ENCODE results near the gene HINT3. TPM values are rescaled to one million over a fixed set of nuclear protein-coding genes. Genes with fewer than 3 reads are reported as not detected.
"Not testable (repeated sequence)": the region's sequence is repeated elsewhere in the genome, so short reads cannot be mapped to it uniquely, and the experiment has no call there.

HINT3 gene
- total and polyA plus RNA-seq, 3 donors from 2014 or later: 19.0 to 24.8 (median 22.5) TPM

DNA sequence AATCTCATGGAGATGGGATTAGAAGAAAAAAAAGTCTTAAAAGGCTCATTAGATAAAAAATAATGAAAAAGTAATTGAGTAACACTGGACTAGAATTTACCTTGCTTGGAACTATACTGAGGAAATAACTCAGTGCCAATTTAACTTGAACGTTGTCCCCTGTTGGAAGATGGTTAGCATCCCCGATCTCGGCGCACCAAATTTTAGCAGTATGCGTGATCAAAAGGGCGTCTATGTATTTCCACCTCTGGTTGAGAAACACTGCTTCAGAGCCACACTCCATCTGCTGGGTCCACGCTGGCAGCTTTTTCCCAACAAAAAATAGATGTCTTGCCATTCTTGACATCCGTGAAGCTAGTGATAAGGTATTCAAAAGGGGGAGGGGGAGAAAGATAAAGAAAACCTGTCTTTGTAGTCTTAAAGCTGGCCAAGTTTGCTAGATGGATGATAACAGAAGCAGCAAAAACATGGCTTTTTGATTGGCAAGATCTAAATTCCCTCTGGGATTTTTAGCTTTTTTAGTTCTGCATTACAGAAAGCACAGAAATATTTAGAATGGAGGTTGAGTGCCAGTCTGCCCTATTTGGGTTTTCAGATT is 6.4 kb downstream of the HINT3 start:
- intact Hi-C loops (cut with DNase I; ENCODE audit: low total_unique reads): no loop called here

DNA sequence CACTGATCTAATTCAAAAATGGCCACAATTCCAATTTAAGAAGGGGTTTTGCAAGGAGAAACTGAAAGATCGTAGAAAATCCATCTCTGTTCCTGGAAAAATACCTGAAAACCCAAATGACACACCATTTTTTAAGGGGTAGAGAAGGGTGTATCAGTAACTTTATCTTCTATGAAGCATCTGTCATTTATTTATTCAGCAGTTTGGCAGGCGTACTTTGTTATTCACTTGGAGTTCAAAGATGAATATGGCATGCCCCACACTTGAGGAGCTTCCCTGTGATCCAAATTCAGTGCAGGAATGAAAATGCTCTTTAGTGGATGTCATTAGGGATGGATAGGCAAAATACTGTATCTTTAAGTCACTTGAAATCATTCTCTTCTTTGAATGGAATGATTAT is 7.2 kb downstream of the HINT3 start:
- H3K36me3 ChIP-seq (ENCODE audit: low read depth, missing control alignments): no peaks in the 10 kb centered on the region
- no peaks in the 10 kb centered on the region for H3K9me3 ChIP-seq
- H3K4me1 ChIP-seq: peaks cover under 1% of the 10 kb centered on the region
- intact Hi-C loops (cut with DNase I; ENCODE audit: low total_unique reads): no loop called here
- 96 to 97% methylated on average over 2 of the region's 2 CpGs for WGBS, 2 donors
- DNase-seq: no peak
- no peak for TF ChIP-seq POLR2A (IDR thresholded peaks at IDR 0.05)
- TF ChIP-seq, protein P1, sequence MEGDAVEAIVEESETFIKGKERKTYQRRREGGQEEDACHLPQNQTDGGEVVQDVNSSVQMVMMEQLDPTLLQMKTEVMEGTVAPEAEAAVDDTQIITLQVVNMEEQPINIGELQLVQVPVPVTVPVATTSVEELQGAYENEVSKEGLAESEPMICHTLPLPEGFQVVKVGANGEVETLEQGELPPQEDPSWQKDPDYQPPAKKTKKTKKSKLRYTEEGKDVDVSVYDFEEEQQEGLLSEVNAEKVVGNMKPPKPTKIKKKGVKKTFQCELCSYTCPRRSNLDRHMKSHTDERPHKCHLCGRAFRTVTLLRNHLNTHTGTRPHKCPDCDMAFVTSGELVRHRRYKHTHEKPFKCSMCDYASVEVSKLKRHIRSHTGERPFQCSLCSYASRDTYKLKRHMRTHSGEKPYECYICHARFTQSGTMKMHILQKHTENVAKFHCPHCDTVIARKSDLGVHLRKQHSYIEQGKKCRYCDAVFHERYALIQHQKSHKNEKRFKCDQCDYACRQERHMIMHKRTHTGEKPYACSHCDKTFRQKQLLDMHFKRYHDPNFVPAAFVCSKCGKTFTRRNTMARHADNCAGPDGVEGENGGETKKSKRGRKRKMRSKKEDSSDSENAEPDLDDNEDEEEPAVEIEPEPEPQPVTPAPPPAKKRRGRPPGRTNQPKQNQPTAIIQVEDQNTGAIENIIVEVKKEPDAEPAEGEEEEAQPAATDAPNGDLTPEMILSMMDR (IDR thresholded peaks at IDR 0.05): no peak
- no peak overlapping the region for H3K27ac ChIP-seq
- no peaks in the 10 kb centered on the region for H3K27me3 ChIP-seq
- H3K4me3 ChIP-seq: no peak overlapping the region

More for the DNA sequence above, 6.4 kb downstream of the HINT3 start:
- Histone ChIP-seq H3K9me3 (no peaks in the 10 kb centered on the region), H3K36me3 (ENCODE audit: low read depth, missing control alignments) (no peaks in the 10 kb centered on the region), H3K27me3 (no peaks in the 10 kb centered on the region), H3K4me3 (no peak overlapping the region), H3K27ac (no peak overlapping the region), H3K4me1 (peaks cover 9% of the 10 kb centered on the region)
- no peak for DNase-seq
- TF ChIP-seq, protein P1 (IDR thresholded peaks at IDR 0.05): no peak
- TF ChIP-seq POLR2A (IDR thresholded peaks at IDR 0.05): no peak
- WGBS, 2 donors: 79 to 89% methylated on average over 8 of the region's 8 CpGs

DNA sequence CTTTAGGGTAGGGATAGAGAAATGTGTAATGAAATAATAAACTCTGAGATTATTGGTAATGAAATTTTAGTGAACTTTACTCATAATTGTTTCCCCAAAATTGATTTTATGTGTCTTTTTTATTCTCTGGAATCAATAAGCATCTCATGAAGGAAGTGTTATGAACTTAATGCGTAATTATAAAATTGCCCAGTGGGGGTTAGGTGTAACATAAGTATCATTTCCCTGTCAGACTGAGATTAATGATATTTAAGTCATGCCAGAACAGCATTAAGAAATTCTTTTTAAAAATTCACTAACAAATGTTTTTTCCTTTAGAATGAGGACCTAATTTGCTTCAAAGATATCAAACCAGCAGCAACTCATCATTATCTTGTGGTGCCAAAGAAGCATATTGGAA is 10.0 kb downstream of the HINT3 start:
- no peak for DNase-seq
- no peaks in the 10 kb centered on the region for H3K4me1 ChIP-seq
- H3K27me3 ChIP-seq: no peaks in the 10 kb centered on the region
- intact Hi-C loops (cut with DNase I; ENCODE audit: low total_unique reads): no loop called here
- H3K4me3 ChIP-seq: no peak overlapping the region
- WGBS, 2 donors: 89 to 97% methylated on average over 1 of the region's 1 CpG
- H3K9me3 ChIP-seq: no peaks in the 10 kb centered on the region
- no peak overlapping the region for H3K27ac ChIP-seq
- no peaks in the 10 kb centered on the region for H3K36me3 ChIP-seq (ENCODE audit: low read depth, missing control alignments)
- no peak for TF ChIP-seq POLR2A (IDR thresholded peaks at IDR 0.05)
- TF ChIP-seq, protein P1 (IDR thresholded peaks at IDR 0.05): no peak

DNA sequence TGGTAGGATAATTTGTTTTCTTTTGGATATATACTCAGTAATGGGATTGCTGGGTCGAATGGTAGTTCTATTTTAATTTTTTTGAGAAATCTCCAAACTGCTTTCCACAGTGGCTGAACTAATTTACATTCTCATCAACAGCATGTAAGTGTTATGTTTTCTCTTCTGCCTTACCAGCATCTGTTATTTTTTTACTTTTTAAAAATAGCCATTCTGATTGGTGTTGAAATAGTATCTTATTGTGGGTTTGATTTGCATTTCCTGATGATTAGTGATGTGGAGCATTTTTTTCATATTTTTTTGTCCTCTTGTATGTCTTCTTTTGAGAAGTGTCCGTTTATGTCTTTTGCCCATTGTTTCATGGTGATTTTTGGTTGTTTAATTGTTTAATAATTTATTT is 11.9 kb downstream of the HINT3 start:
- DNase-seq: no peak
- TF ChIP-seq, protein P1 (IDR thresholded peaks at IDR 0.05): no peak
- TF ChIP-seq POLR2A (IDR thresholded peaks at IDR 0.05): no peak
- no peak overlapping the region for H3K4me3 ChIP-seq
- H3K27ac ChIP-seq: no peak overlapping the region
- H3K4me1 ChIP-seq: no peaks in the 10 kb centered on the region
- H3K27me3 ChIP-seq: no peaks in the 10 kb centered on the region
- no peaks in the 10 kb centered on the region for H3K36me3 ChIP-seq (ENCODE audit: low read depth, missing control alignments)
- intact Hi-C loops (cut with DNase I; ENCODE audit: low total_unique reads): no loop called here
- no peaks in the 10 kb centered on the region for H3K9me3 ChIP-seq
- WGBS, 2 donors: 86 to 93% methylated on average over 2 of the region's 2 CpGs

DNA sequence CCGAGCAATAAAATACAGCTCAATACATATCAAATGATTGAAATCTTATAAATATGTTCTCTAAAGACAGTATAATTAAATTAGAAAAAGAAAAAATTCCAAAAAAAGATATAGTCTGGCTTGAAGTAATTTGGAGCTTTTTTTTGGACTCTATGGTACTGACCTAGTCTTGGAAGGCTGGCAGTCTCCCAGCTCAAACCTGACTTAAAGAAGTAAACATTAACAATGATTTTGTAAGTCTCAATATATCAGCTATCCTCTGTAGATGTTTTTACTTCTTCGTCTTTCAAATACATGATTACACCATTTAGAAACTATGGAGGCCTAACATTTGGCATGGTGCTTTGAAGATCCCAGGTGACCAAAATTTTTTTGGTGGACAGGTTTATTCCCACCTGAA is 14.2 kb downstream of the HINT3 start:
- Histone ChIP-seq H3K27ac (no peak overlapping the region), H3K9me3 (no peaks in the 10 kb centered on the region), H3K4me1 (no peaks in the 10 kb centered on the region), H3K27me3 (no peaks in the 10 kb centered on the region), H3K36me3 (ENCODE audit: low read depth, missing control alignments) (no peaks in the 10 kb centered on the region), H3K4me3 (no peak overlapping the region)
- no peak for DNase-seq
- WGBS, 2 donors: 74 to 96% methylated on average over 2 of the region's 2 CpGs
- no peak for TF ChIP-seq POLR2A (IDR thresholded peaks at IDR 0.05)
- intact Hi-C loops (cut with DNase I; ENCODE audit: low total_unique reads): no loop called here

DNA sequence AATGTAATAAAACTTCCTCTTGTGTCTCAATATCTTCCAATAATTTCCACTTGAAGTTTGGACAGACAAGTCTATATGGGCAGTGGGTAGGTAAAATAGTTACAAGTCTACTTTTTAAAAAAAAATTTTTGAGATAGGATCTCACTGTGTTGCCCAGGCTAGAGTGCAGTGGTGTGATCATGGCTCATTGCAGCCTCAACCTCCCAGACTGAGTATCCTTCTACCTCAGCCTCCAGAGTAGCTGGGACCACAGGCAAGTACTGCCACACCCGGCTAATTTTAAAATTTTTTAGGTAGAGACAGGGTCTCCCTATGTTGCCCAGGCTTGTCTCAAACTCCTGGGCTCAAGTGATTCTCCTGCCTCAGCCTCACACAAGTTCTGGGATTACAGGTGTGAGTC is 15.9 kb downstream of the HINT3 start:
- 95 to 100% methylated on average over 1 of the region's 1 CpG for WGBS, 2 donors
- H3K36me3 ChIP-seq (ENCODE audit: low read depth, missing control alignments); H3K27me3 ChIP-seq; DNase-seq; intact Hi-C loops (cut with DNase I; ENCODE audit: low total_unique reads); H3K27ac ChIP-seq; H3K4me1 ChIP-seq; H3K4me3 ChIP-seq; H3K9me3 ChIP-seq: not testable (repeated sequence)
